Loucy (cell line): Measurements from ENCODE around the gene HMHB1.

ENCODE experiments used
- H2AFZ ChIP-seq: fragments of 200-600 bp; sonication (generic); 2 replicates; pipeline ENCODE4 v1.6.0; 2016; ENCODE audit warnings: antibody characterized with exemption, mild to moderate bottlenecking, low read length, moderate library complexity
- H3F3A ChIP-seq: fragments of 200-600 bp; 2 replicates; pipeline ENCODE4 v1.6.0; 2016; ENCODE audit warnings: antibody characterized with exemption, low read depth, mild to moderate bottlenecking
- H3K27me3 ChIP-seq: fragments of 200-600 bp; sonication (generic); 2 replicates; pipeline ENCODE4 v1.6.1; 2014; ENCODE audit warnings: low read length, mild to moderate bottlenecking; ENCODE audit not compliant: insufficient read depth, poor library complexity, severe bottlenecking
- H3K36me3 ChIP-seq: fragments of 200-600 bp; sonication (generic); 2 replicates; pipeline ENCODE4 v1.6.1; 2016; ENCODE audit warnings: low read length; ENCODE audit not compliant: insufficient read depth
- H3K4me1 ChIP-seq: fragments of 200-600 bp; sonication (generic); 2 replicates; pipeline ENCODE4 v1.5.1; 2014; ENCODE audit warnings: low read length, mild to moderate bottlenecking; ENCODE audit not compliant: insufficient read depth, poor library complexity, severe bottlenecking
- H3K4me2 ChIP-seq: fragments of 200-600 bp; sonication (generic); 2 replicates; pipeline ENCODE4 v1.6.0; 2014; ENCODE audit warnings: antibody characterized with exemption, low read length, low read depth, mild to moderate bottlenecking; ENCODE audit not compliant: poor library complexity, severe bottlenecking
- H3K4me3 ChIP-seq: fragments of 200-600 bp; sonication (generic); 2 replicates; pipeline ENCODE4 v1.5.1; 2014; ENCODE audit warnings: low read length, mild to moderate bottlenecking, mixed read lengths; ENCODE audit not compliant: poor library complexity, severe bottlenecking
- H3K79me2 ChIP-seq: fragments of 200-600 bp; sonication (generic); 2 replicates; pipeline ENCODE4 v1.6.1; 2014; ENCODE audit warnings: low read length; ENCODE audit not compliant: insufficient read depth
- H3K9ac ChIP-seq: fragments of 200-600 bp; sonication (generic); 2 replicates; pipeline ENCODE4 v1.6.0; 2014; ENCODE audit warnings: mild to moderate bottlenecking, low read depth, low read length, moderate library complexity; ENCODE audit not compliant: poor library complexity, severe bottlenecking
- H3K9me2 ChIP-seq: fragments of 200-600 bp; sonication (generic); replicated peaks from 2 replicates; pipeline ENCODE4 v1.6.1; 2016; ENCODE audit warnings: low read depth, low read length, mixed read lengths
- H3K9me3 ChIP-seq: fragments of 200-600 bp; sonication (generic); 2 replicates; pipeline ENCODE4 v1.6.1; 2014; ENCODE audit warnings: mild to moderate bottlenecking, antibody characterized with exemption, low read length, low read depth; ENCODE audit not compliant: insufficient read depth
- H4K20me1 ChIP-seq: fragments of 200-600 bp; sonication (generic); 2 replicates; pipeline ENCODE4 v1.6.0; 2014; ENCODE audit warnings: antibody characterized with exemption, low read length, mild to moderate bottlenecking; ENCODE audit not compliant: insufficient read depth, poor library complexity, severe bottlenecking
- CTCF ChIP-seq: fragments of 200-600 bp; sonication (generic); conservative IDR thresholded peaks from 2 replicates; pipeline ENCODE4 v1.5.1; 2014; ENCODE audit warnings: mild to moderate bottlenecking, antibody characterized with exemption, low read length
- EZH2phosphoT487 ChIP-seq: fragments of 200-600 bp; IDR thresholded peaks from 2 replicates; pipeline ENCODE4 v1.6.1; 2018; ENCODE audit warnings: antibody characterized with exemption, mild to moderate bottlenecking, moderate library complexity, borderline replicate concordance

The HMHB1 gene

GRCh38 chr5:143769026-143769786, 42.8 kb upstream of the HMHB1 start:
- TF ChIP-seq EZH2phosphoT487 (no peak), CTCF (no peak)
- Histone ChIP-seq H3K9me2 (no peaks in the 10 kb centered on the region), H3K9me3 (no peaks in the 10 kb centered on the region), H3K4me1 (peaks cover 4% of the 10 kb centered on the region), H3K27me3 (no peaks in the 10 kb centered on the region), H3K36me3 (no peaks in the 10 kb centered on the region), H2AFZ (no peak overlapping the region), H3K9ac (no peak overlapping the region), H4K20me1 (no peaks in the 10 kb centered on the region), H3F3A (no peaks in the 10 kb centered on the region), H3K4me2 (no peak overlapping the region), H3K79me2 (no peaks in the 10 kb centered on the region), H3K4me3 (no peak overlapping the region)

- Histone ChIP-seq H3K9me2 (no peaks in the 10 kb centered on the region), H3K79me2 (no peaks in the 10 kb centered on the region), H3K4me1 (peaks cover 4% of the 10 kb centered on the region), H3K9me3 (no peaks in the 10 kb centered on the region), H3F3A (no peaks in the 10 kb centered on the region), H3K27me3 (no peaks in the 10 kb centered on the region), H3K36me3 (no peaks in the 10 kb centered on the region), H2AFZ (no peak overlapping the region), H3K9ac (no peak overlapping the region), H3K4me3 (no peak overlapping the region), H4K20me1 (no peaks in the 10 kb centered on the region), H3K4me2 (no peak overlapping the region)
- TF ChIP-seq CTCF: no peak
- no peak for TF ChIP-seq EZH2phosphoT487
These were observed 41.5 kb upstream of the HMHB1 start for GRCh38 chr5:143770450-143770849.

DNA sequence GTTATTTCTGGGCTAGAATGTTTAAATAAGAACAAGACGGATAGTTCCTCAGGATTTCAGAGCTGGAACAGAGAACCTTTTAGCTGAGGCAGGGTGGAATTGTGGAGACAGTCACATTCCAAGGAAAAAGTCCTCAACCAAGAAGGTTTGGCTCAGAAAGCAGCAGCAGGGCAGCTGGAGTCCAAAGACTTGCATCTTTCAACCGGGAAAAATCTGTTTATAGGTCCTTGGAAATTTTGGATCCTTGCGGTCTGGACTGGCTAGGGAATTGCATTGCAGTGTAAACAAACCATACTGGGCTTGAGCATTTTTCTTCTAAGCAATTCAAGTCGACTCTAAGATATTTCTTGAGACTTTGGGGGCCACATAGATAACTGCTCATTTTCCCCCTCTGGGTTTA, 40.8 kb upstream of the HMHB1 start:
- TF ChIP-seq CTCF (no peak), EZH2phosphoT487 (no peak)
- Histone ChIP-seq H3K9me2 (no peaks in the 10 kb centered on the region), H3K9me3 (no peaks in the 10 kb centered on the region), H3K36me3 (no peaks in the 10 kb centered on the region), H2AFZ (no peak overlapping the region), H3K9ac (no peak overlapping the region), H3K4me1 (peaks cover 4% of the 10 kb centered on the region), H3K4me2 (no peak overlapping the region), H3K4me3 (no peak overlapping the region), H3K79me2 (no peaks in the 10 kb centered on the region), H4K20me1 (no peaks in the 10 kb centered on the region), H3F3A (no peaks in the 10 kb centered on the region), H3K27me3 (no peaks in the 10 kb centered on the region)
